NCI-H2171 (cell line): Measurements from ENCODE around the gene PDE2A.

Experiments
- DNase-seq: peaks from one replicate; lab custom pipeline; 2025; lab: John Stamatoyannopoulos, UW

The PDE2A gene

GRCh38 chr11:72544589-72544988, 129.6 kb downstream of the PDE2A start:
- DNase-seq = no peak

- DNase-seq = no peak
Observed at GRCh38 chr11:72543849-72544542, 130.2 kb downstream of the PDE2A start.

- no peak for DNase-seq
Observed at GRCh38 chr11:72541257-72541974, 132.8 kb downstream of the PDE2A start.

GRCh38 chr11:72537051-72537450, 137.2 kb downstream of the PDE2A start:
- no peak for DNase-seq

- no peak for DNase-seq
Observed at GRCh38 chr11:72535194-72535547, 139.1 kb downstream of the PDE2A start.

GRCh38 chr11:72534371-72535193, 139.6 kb downstream of the PDE2A start:
- no peak for DNase-seq

- DNase-seq = no peak
Observed at GRCh38 chr11:72529068-72529467, 145.2 kb downstream of the PDE2A start.

GRCh38 chr11:72528121-72528520, 146.1 kb downstream of the PDE2A start:
- DNase-seq = no peak
